Fibroblast of mammary gland (primary cell): Measurements from ENCODE around the gene TTF1.
"Not testable (repeated sequence)": the region's sequence is repeated elsewhere in the genome, so short reads cannot be mapped to it uniquely, and the experiment has no call there.

Source experiments
- DNase-seq: peaks from one replicate; pipeline ENCODE4 v3.0.0-alpha.2; 2010; ENCODE audit warnings: low read depth
- H3K4me3 ChIP-seq: 2 replicates; pipeline ENCODE4 v1.5.1; 2011; ENCODE audit warnings: low read depth, mild to moderate bottlenecking, low read length, moderate library complexity; ENCODE audit not compliant: control insufficient read depth
- CTCF ChIP-seq: conservative IDR thresholded peaks from 2 replicates; pipeline ENCODE4 v1.5.1; 2011; ENCODE audit warnings: low read depth, low read length, inconsistent platforms; ENCODE audit not compliant: control insufficient read depth, insufficient read depth

Gene TTF1

GRCh38 chr9:132383462-132383883 is 23.2 kb downstream of the TTF1 start:
- DNase-seq = no peak
- no peak overlapping the region for H3K4me3 ChIP-seq
- no peak for TF ChIP-seq CTCF

- H3K4me3 ChIP-seq = no peak overlapping the region
- no peak for DNase-seq
- TF ChIP-seq CTCF = no peak
Measured at GRCh38 chr9:132381966-132382541, 24.6 kb downstream of the TTF1 start.

- not testable (repeated sequence) for H3K4me3 ChIP-seq, DNase-seq
Measured at GRCh38 chr9:132378416-132378815, 28.2 kb downstream of the TTF1 start.

- not testable (repeated sequence) for DNase-seq, H3K4me3 ChIP-seq
Measured at GRCh38 chr9:132377769-132378168, 28.9 kb downstream of the TTF1 start.

GRCh38 chr9:132372177-132373095 is 34.2 kb downstream of the TTF1 start:
- TF ChIP-seq CTCF = no peak
- no peak for DNase-seq
- H3K4me3 ChIP-seq = no peak overlapping the region

GRCh38 chr9:132370592-132370991 is 36.0 kb downstream of the TTF1 start:
- no peak for DNase-seq
- no peak for TF ChIP-seq CTCF
- no peak overlapping the region for H3K4me3 ChIP-seq

- no peak for TF ChIP-seq CTCF
- DNase-seq = no peak
- H3K4me3 ChIP-seq = no peak overlapping the region
Measured at GRCh38 chr9:132369421-132369820, 37.2 kb downstream of the TTF1 start.
